Hair follicle dermal papilla cell (primary cell): ENCODE measurements around the gene PCDHGA12. TPM values are rescaled to one million over a fixed set of nuclear protein-coding genes. Genes with fewer than 3 reads are reported as not detected.

ENCODE experiments used
- total RNA-seq: library from RNA; depleted of rRNA; stranded (reverse); fragments of >200 nt; gene quantifications from 2 replicates; pipeline ENCODE4 v1.2.3, GENCODE V29; 2012

Gene PCDHGA12
- total RNA-seq: 23.6 and 37.8 TPM in 2 replicates

GRCh38 chr5:141430332-141431113 lies at the start of gene PCDHGA12:
Gene PCDHGA12, plus strand, starts transcription at chr5:141430507. Its CDS starts 253 bp downstream, at chr5:141430760.

GRCh38 chr5:141382469-141383294 lies 47.6 kb upstream of the PCDHGA12 start, which contains the start of gene PCDHGA7:
Gene PCDHGA7, plus strand, starts transcription at chr5:141382742. Its CDS starts 158 bp downstream, at chr5:141382900.

GRCh38 chr5:141387557-141388311 lies 42.6 kb upstream of the PCDHGA12 start, which contains the start of gene PCDHGB4:
Gene PCDHGB4, plus strand, starts transcription at chr5:141387698. Its CDS starts 187 bp downstream, at chr5:141387885.

GRCh38 chr5:141392429-141393198 lies 37.7 kb upstream of the PCDHGA12 start, which contains the start of gene PCDHGA8:
Gene PCDHGA8, plus strand, starts transcription at chr5:141392633. Its CDS starts 181 bp downstream, at chr5:141392814.

GRCh38 chr5:141397756-141398551 lies 32.4 kb upstream of the PCDHGA12 start, which contains the start of gene PCDHGB5:
Gene PCDHGB5, plus strand, starts transcription at chr5:141397947. Its CDS starts 181 bp downstream, at chr5:141398128.

GRCh38 chr5:141402553-141403243 lies 27.6 kb upstream of the PCDHGA12 start, which contains the start of gene PCDHGA9:
Gene PCDHGA9, plus strand, starts transcription at chr5:141402778. Its CDS starts 175 bp downstream, at chr5:141402953.

GRCh38 chr5:141407790-141408505 lies 22.4 kb upstream of the PCDHGA12 start, which contains the start of gene PCDHGB6:
Gene PCDHGB6, plus strand, starts transcription at chr5:141408021. Its CDS starts 182 bp downstream, at chr5:141408203.

GRCh38 chr5:141412854-141413539 lies 17.3 kb upstream of the PCDHGA12 start, which contains the start of gene PCDHGA10:
Gene PCDHGA10, plus strand, starts transcription at chr5:141412987. Its CDS starts 189 bp downstream, at chr5:141413176.

GRCh38 chr5:141417494-141418172 lies 12.7 kb upstream of the PCDHGA12 start, which contains the start of gene PCDHGB7:
Gene PCDHGB7, plus strand, starts transcription at chr5:141417677. Its CDS starts 183 bp downstream, at chr5:141417860.

GRCh38 chr5:141420855-141421488 lies 9.3 kb upstream of the PCDHGA12 start, which contains the start of gene PCDHGA11:
Gene PCDHGA11, plus strand, starts transcription at chr5:141421051. Its CDS starts 177 bp downstream, at chr5:141421228.

GRCh38 chr5:141475625-141476131 lies 45.4 kb downstream of the PCDHGA12 start, which contains the start of gene PCDHGC3:
Gene PCDHGC3, plus strand, starts transcription at chr5:141475966. Its CDS starts 151 bp downstream, at chr5:141476117.

Other genes starting within 250 kb of the PCDHGA12 start
- 0.81 and 1.8 TPM in 2 replicates for gene PCDHB16, start 248.1 kb upstream of the PCDHGA12 start, total RNA-seq
- gene PCDHB9, start 243.3 kb upstream of the PCDHGA12 start, total RNA-seq: 0.97 and 2.2 TPM in 2 replicates
- 0.81 and 0.97 TPM in 2 replicates for gene PCDHB10, start 238.2 kb upstream of the PCDHGA12 start, total RNA-seq
- 0.73 and 0.81 TPM in 2 replicates for gene PCDHB11, start 230.9 kb upstream of the PCDHGA12 start, total RNA-seq
- 0.32 and 0.97 TPM in 2 replicates for gene PCDHB12, start 221.8 kb upstream of the PCDHGA12 start, total RNA-seq
- gene PCDHB13, start 216.6 kb upstream of the PCDHGA12 start, total RNA-seq: 1.2 and 1.3 TPM in 2 replicates
- 0.61 and 1.3 TPM in 2 replicates for gene PCDHB14, start 207.2 kb upstream of the PCDHGA12 start, total RNA-seq
- gene PCDHB15, start 185.1 kb upstream of the PCDHGA12 start, total RNA-seq: 0.24 and 0.32 TPM in 2 replicates
- gene SLC25A2, start 126.5 kb upstream of the PCDHGA12 start, total RNA-seq: 1.3 and 1.9 TPM in 2 replicates
- 66.9 and 68.6 TPM in 2 replicates for gene TAF7, start 109.7 kb upstream of the PCDHGA12 start, total RNA-seq
- 1.1 and 1.6 TPM in 2 replicates for gene PCDHGA1, start 100.0 kb upstream of the PCDHGA12 start, total RNA-seq
- 4.2 and 6.0 TPM in 2 replicates for gene PCDHGA2, start 91.7 kb upstream of the PCDHGA12 start, total RNA-seq
- gene PCDHGA3, start 86.7 kb upstream of the PCDHGA12 start, total RNA-seq: 4.9 and 5.7 TPM in 2 replicates
- 3.5 and 4.2 TPM in 2 replicates for gene PCDHGB1, start 80.4 kb upstream of the PCDHGA12 start, total RNA-seq
- 7.8 and 8.9 TPM in 2 replicates for gene PCDHGA4, start 75.5 kb upstream of the PCDHGA12 start, total RNA-seq
- 4.1 and 4.6 TPM in 2 replicates for gene PCDHGB2, start 70.5 kb upstream of the PCDHGA12 start, total RNA-seq
- 3.2 and 4.0 TPM in 2 replicates for gene PCDHGA5, start 66.3 kb upstream of the PCDHGA12 start, total RNA-seq
- 6.8 and 7.7 TPM in 2 replicates for gene PCDHGB3, start 60.3 kb upstream of the PCDHGA12 start, total RNA-seq
- 6.5 and 6.8 TPM in 2 replicates for gene PCDHGA6, start 56.6 kb upstream of the PCDHGA12 start, total RNA-seq
- gene PCDHGA7, start 47.8 kb upstream of the PCDHGA12 start, total RNA-seq: 7.2 and 7.5 TPM in 2 replicates
- gene PCDHGB4, start 42.8 kb upstream of the PCDHGA12 start, total RNA-seq: 18.0 and 23.0 TPM in 2 replicates
- gene PCDHGA8, start 37.9 kb upstream of the PCDHGA12 start, total RNA-seq: 3.0 and 4.1 TPM in 2 replicates
- 28.4 and 32.7 TPM in 2 replicates for gene PCDHGB5, start 32.6 kb upstream of the PCDHGA12 start, total RNA-seq
- gene PCDHGA9, start 27.7 kb upstream of the PCDHGA12 start, total RNA-seq: 7.1 and 7.3 TPM in 2 replicates
- 5.0 and 6.1 TPM in 2 replicates for gene PCDHGB6, start 22.5 kb upstream of the PCDHGA12 start, total RNA-seq
- 16.7 and 19.1 TPM in 2 replicates for gene PCDHGA10, start 17.5 kb upstream of the PCDHGA12 start, total RNA-seq
- gene PCDHGB7, start 12.8 kb upstream of the PCDHGA12 start, total RNA-seq: 20.2 and 20.3 TPM in 2 replicates
- gene PCDHGA11, start 9.5 kb upstream of the PCDHGA12 start, total RNA-seq: 14.6 and 19.8 TPM in 2 replicates
- 126 and 129 TPM in 2 replicates for gene PCDHGC3, start 45.5 kb downstream of the PCDHGA12 start, total RNA-seq
- gene PCDHGC4, start 54.5 kb downstream of the PCDHGA12 start, total RNA-seq: 6.3 and 6.5 TPM in 2 replicates
- gene PCDHGC5, start 58.6 kb downstream of the PCDHGA12 start, total RNA-seq: 4.5 and 4.7 TPM in 2 replicates
- 23.0 and 23.1 TPM in 2 replicates for gene DIAPH1, start 188.5 kb downstream of the PCDHGA12 start, total RNA-seq
- gene HDAC3, start 206.3 kb downstream of the PCDHGA12 start, total RNA-seq: 68.5 and 73.2 TPM in 2 replicates
- 5.5 and 6.7 TPM in 2 replicates for gene RELL2, start 206.5 kb downstream of the PCDHGA12 start, total RNA-seq
- 45.5 and 51.6 TPM in 2 replicates for gene FCHSD1, start 220.9 kb downstream of the PCDHGA12 start, total RNA-seq